CD4-positive, alpha-beta T cell treated with Interleukin-2 at 100 ng/mL for 4 hours (primary cell): ENCODE data around the gene FXYD6.
A peak's percentile ranks its signal among the peaks of the same experiment; 100 is the strongest.
"Not testable (repeated sequence)": the region's sequence is repeated elsewhere in the genome, so short reads cannot be mapped to it uniquely, and the experiment has no call there.

Source experiments
- DNase-seq: peaks from one replicate; pipeline ENCODE4 v3.0.0-alpha.2; 2020; ENCODE audit warnings: low spot score

Gene FXYD6

GRCh38 chr11:117816151-117816741, 60.2 kb downstream of the FXYD6 start:
- DNase-seq: no peak

DNA sequence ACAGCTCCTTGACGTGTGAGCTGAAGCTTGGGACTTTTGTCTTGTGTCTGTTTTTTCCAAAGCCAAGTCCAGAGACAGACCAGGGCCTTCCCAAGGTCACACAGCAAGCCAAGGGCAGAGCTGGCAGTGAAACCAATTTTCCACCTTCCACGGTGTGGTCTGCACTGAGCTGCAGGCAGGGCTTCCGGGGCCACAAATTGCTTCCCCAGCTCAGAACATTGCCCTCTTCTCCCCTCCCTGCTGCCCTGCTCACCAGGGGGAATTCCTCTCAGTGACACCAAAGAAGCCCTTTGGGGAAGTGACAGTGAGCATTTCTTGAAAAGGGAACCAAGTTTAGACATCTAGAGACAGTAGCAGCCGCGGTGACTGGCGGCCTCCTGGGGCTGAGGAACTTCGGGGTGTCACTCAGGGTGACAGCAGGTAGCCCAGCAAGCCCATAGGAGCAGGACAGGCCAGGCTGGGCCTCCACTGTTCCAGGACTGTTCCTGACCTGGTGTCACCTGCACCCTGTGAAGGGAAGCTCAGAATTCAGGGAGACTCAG, 61.1 kb downstream of the FXYD6 start:
- DNase-seq: peak; percentile 90

GRCh38 chr11:117814766-117815261, 61.6 kb downstream of the FXYD6 start:
- peak; percentile 87 for DNase-seq

DNA sequence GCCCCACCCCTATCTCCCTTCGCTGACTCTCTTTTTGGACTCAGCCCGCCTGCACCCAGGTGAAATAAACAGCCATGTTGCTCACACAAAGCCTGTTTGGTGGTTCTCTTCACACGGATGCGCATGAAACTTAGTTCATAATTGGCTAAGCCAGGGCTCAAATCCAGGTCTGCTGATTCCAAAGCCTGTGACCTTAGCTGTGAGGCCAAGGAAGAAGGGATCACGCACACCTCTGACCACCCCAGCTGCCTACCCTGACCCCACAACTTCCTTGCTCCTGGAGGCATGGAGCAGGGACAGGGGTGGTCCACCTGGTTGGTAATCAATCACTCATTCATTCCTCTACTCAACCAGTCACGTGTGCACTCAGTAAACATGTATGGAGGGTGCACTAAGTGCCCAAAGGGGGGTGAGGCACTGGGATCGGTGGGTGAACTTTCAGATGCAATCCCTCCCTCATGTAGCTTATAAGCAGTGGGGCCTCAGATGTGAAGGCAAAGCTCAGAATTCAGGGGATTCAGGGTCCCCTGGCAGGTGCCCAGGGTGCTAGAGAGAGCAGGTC, 62.2 kb downstream of the FXYD6 start:
- DNase-seq: no peak

- not testable (repeated sequence) for DNase-seq
Measured at GRCh38 chr11:117810056-117810451, 66.4 kb downstream of the FXYD6 start.

DNA sequence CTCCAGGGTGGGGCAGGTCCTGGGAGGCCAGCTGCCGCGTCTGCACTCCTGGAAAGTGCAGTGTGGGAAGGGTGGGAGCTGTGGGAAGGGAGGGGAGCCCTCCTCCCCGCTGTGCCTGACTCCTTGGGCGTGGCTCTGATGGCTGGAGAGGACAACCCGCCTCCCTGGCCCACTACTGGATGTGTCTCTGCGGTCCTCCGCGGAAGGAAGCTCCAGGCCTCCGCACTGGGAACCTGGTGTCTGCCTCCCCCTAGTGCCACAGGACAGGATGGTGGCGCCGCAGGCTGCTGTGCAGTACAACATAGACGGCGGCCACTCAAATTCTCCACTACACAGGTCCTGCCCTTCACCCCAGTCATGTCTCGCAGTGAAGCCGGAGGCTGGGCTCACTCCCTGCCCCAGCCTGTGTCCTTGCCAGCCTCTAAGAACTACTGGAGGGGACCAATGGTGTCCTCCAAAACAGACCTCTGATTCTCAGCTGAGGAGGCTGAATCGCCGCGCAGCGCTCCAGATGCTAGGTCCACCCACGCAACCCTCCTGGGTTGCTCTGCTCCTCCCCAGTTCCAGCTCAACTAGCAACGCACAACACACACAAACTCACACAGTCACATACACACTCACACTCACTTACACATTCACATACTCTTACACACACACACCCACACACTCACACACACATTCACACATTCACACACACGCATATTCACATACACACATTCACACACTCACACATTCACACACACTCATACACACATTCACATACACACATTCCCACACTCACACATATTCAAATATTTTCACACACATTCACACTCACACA, 67.0 kb downstream of the FXYD6 start:
- DNase-seq: peak; percentile 45

DNA sequence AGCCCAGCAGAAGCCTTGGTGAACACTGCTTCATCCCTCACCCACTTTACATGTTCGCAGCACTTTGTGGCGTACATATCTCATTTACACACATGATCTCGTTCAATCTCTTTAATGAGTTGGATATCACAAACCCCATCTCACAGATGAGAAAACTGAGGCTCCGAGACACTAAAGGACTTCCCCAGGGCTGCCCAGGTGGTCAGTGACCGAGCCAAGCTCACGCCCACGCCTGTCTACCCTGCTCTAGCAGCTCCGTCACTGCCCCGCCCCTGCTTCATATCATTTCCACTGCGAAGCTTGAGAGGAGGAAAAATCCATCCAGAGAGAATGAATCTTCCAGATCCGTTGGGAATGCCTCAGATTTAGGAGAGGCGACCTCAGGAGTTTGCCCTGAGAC, 67.7 kb downstream of the FXYD6 start:
- DNase-seq: no peak

DNA sequence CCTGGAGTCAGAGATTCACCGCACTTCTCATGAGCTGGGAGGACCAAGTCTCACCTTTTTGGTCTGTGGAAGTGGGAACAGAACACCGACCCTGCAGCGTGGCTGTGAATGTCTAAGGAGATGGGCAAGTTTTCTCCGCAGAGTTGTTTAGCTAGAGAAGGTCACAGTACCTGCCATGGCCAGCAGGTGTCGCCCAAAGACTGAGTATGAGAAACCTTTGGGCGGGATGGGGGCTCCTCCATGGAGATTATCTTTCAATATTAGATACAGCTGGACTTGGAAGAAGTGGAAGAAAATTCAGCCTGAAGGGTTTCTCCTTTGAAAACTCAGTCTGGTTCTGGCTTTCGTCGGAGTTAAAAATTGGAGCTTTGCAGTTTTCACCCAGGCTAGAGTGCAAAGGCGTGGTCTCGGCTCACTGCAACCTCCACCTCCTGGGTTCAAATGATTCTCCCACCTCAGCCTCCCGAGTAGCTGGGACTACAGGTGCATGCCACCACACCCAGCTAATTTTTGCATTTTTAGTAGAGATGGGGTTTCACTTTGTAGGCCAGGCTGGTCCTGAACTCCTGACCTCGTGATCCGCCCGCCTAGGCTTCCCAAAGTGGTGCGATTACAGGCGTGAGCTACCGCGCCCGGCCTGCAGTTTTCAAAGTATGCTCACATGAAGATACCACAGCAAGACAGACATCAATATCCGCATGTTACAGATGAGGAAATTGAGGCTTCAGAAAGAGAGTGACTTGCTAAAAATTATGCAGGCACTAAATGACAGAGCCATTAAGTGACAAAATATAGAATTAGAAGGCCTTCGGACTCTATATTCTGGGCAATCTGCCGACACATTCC, 68.8 kb downstream of the FXYD6 start:
- DNase-seq: peak; percentile 79

- DNase-seq: no peak
Measured at GRCh38 chr11:117806846-117807245, 69.6 kb downstream of the FXYD6 start.

DNA sequence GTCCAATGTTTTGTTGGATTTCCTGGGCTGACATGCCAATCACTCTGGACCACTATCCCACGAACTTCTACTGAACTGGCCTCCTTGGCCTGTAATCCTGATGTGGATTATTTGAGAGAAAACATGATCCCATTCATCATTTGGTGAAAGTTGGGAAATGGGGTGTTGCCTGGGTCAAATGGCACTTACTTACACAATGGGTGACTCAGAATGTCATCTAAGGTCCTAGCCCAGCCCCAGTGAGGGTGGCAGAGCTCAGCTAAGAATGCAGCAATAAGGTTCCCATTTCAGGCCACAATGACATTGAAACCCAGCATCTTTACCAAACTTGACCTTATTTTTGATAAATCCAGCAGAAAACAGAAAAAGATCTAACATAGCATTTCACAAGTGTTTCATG, 71.4 kb downstream of the FXYD6 start:
- DNase-seq: no peak

- no peak for DNase-seq
Measured at GRCh38 chr11:117803896-117804295, 72.6 kb downstream of the FXYD6 start.

DNA sequence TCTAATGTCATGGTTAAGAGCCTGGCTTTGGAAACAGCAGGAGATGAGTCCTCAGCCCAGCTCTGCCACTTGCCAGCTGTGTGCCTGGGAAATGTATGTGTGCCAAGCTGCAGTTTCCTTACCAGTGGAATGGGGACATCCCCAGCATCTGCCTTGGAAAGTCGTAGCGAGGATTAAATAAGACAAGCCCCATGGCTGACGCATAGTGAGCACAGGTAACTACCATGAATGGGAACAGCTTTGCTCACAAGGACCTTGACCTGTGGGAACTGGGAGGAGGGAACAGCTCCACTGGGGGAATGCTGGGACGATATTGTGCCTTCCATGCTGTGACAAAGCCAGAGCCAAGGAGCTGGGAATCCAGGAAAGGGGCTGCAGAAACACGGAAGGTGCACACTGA, 76.8 kb downstream of the FXYD6 start:
- no peak for DNase-seq

DNA sequence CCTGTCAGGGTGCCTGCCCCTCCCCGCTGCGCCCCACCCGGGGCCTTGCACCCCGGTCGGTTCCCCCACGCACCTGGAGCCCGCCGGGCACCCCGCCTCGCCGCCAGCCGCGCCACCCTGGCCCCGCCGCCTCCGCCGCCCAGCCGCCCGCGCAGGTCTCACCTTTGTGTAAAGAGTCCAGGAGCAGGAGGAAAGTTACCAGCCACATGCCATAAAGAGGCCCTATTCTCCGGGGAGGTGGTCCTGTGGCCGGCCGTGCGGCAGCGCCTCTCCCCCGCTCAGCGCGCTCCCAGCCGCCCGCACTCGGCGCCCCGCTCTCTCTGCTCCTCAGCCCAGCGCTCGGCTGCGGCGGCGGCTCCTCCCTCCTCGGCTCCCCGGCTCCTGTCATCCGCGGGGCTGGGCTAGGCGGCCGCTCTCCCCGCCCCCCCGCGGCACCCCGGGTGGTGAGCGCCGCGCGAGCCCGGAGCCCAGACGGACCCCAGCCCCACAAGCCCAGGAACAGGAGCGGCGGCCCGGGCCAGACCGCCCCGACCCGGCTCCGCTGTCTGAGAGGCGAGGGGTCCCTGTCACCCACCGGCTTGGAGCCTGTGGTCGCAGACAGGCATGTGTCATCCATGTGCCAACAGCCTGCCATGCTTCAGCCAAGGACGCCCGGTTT, 79.5 kb downstream of the FXYD6 start, which contains the start of gene DSCAML1:
Gene DSCAML1 (minus strand): TSS at position 345 of the 658 bp plus-strand sequence. CDS start 137 bp downstream, at position 208.
- peak; percentile 15 for DNase-seq

DNA sequence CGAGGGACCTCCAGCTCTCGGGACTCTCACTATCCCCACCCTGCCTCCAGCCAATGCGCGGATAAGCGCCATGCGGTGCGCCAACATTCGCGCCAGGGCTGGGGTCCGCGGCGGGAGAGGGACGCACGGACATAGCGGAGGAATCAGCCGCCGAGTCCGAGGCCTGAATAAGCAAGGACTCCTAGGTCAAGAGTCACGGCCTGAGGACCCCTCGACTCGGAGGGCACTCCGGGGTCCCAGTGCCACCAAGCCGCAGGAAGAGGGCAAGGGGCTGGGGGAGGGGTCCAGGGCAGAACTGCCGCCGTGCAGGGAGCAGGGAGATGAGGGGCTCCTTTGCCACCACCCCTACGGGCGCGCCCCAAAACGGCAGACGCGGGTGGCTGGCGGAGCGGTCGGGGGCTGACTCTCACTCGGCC, 80.0 kb downstream of the FXYD6 start:
- no peak for DNase-seq

DNA sequence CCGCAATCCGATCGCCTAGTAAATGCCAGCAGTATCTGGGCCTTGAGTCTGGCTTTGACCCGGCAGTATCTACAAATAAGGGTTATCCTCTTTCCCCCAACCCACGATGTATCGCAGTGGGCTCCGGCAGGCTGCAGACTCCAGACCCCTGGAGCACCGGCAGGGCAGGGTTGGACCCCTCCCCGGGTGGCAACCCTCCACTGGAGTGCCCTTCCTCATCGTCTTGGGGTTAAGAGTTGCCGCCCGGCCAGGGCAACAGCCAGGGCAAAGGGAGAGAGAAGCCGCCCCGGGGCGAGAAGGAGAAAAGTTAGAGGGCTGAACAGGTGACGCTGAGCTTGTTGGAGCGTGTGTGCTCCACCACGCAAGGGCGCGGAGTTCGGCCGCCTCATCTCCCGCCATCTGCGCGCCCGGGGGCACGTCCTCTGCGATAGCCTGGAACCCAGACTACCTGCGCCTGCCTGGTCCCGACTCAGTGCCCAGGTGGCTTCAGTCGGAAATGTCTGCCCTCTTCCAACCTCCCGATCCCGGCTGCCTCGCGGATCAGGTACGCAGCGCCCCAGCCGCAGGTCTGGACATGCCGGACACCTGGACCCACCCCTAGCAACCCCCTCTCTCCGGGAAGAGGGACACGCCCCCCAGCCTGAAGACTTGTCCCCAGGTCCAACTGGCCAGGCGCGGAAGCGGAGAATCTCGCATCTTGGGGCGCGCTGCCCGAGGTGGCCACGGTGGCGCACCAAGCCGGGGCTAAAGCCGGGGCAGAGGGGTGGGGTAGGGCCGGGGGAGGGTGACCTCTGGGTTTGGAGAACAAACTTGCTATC, 80.6 kb downstream of the FXYD6 start:
- no peak for DNase-seq

- DNase-seq: no peak
Measured at GRCh38 chr11:117794772-117795629, 81.5 kb downstream of the FXYD6 start.

- no peak for DNase-seq
Measured at GRCh38 chr11:117794135-117794534, 82.3 kb downstream of the FXYD6 start.

GRCh38 chr11:117793583-117793982, 82.9 kb downstream of the FXYD6 start:
- DNase-seq: no peak

GRCh38 chr11:117792992-117793391, 83.5 kb downstream of the FXYD6 start:
- DNase-seq: no peak
